ENCODE results near the gene RAD50. TPM values are rescaled to one million over a fixed set of nuclear protein-coding genes. Genes with fewer than 3 reads are reported as not detected.
A peak's percentile ranks its signal among the peaks of the same experiment; 100 is the strongest.
"Not testable (repeated sequence)": the region's sequence is repeated elsewhere in the genome, so short reads cannot be mapped to it uniquely, and the experiment has no call there.

RAD50 gene
- total RNA-seq, 2 experiments from 2014 or later, result 33.3 to 38.5 TPM

GRCh38 chr5:132612846-132613245, 56.1 kb downstream of the RAD50 start:
- peaks cover 42% of the 10 kb centered on the region for H3K36me3 Mint-ChIP-seq (ENCODE audit: low read depth)
- no peak overlapping the region for H3K4me3 Mint-ChIP-seq
- DNase-seq, result no peak
- H3K27me3 Mint-ChIP-seq, result no peaks in the 10 kb centered on the region
- H3K9me3 Mint-ChIP-seq, result no peaks in the 10 kb centered on the region
- CTCF ChIA-PET, result interaction anchor here (1.0 to 1.2 kb wide), 2 partner anchors 9 to 13 kb away, joined by 3 to 6 read pairs; no protein-coding TSS in a partner anchor
- POLR2A ChIA-PET, result no interaction called here
- H3K4me1 Mint-ChIP-seq, result no peaks in the 10 kb centered on the region
- H3K27ac Mint-ChIP-seq, result no peak overlapping the region

DNA sequence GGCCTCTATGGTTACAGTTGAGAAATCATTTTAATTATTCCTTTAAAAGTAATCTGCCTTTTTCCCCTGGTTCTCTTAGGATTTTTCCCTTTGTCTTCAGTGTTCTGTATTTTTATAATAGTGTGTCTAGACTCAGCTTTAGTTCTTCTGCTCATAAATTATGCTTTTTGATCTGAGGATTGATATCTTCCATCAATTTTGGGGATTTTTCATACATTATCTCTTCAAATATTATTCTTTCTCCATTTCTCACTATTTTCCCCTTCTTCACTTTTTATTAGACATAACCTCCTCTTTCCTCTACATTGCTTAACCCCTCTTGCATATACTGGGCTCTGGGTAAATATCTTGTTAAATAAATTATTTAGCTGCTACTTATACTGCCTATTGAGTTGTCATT, 64.9 kb downstream of the RAD50 start:
- Mint-ChIP-seq H3K4me1 (peaks cover 4% of the 10 kb centered on the region), H3K27me3 (no peaks in the 10 kb centered on the region), H3K4me3 (no peak overlapping the region), H3K36me3 (ENCODE audit: low read depth) (peaks cover 52% of the 10 kb centered on the region), H3K27ac (no peak overlapping the region), H3K9me3 (no peaks in the 10 kb centered on the region)
- POLR2A ChIA-PET, result interaction anchor here (0.6 kb wide), 1 partner anchor 165 kb away, joined by 3 read pairs; no protein-coding TSS in a partner anchor
- no peak for DNase-seq
- CTCF ChIA-PET, result no interaction called here

DNA sequence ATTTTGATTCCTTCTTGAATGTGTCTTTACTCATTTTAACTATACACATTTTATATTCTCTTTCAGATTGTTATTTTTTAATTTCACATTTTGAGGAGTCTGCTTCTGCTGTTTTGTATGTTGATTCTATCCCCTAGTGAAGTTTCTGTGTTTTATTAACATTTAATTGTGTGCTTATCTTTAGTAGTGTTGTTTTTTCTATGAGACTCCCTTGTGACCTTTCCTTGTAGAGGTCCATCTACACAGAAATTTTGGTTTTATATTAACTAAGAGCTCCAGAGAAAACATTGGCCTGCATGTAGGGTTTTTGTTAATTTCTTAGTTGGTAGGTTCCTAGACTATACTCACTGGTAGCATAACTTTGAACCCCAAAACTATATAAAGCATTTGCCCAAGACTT, 65.8 kb downstream of the RAD50 start:
- ChIA-PET POLR2A (no interaction called here), CTCF (no interaction called here)
- no peaks in the 10 kb centered on the region for H3K9me3 Mint-ChIP-seq
- H3K27ac Mint-ChIP-seq, result no peak overlapping the region
- no peak overlapping the region for H3K4me3 Mint-ChIP-seq
- no peak for DNase-seq
- peaks cover 4% of the 10 kb centered on the region for H3K4me1 Mint-ChIP-seq
- H3K36me3 Mint-ChIP-seq (ENCODE audit: low read depth), result peaks cover 53% of the 10 kb centered on the region
- no peaks in the 10 kb centered on the region for H3K27me3 Mint-ChIP-seq

- Mint-ChIP-seq H3K27ac (no peak overlapping the region), H3K9me3 (no peaks in the 10 kb centered on the region), H3K27me3 (no peaks in the 10 kb centered on the region), H3K4me3 (no peak overlapping the region), H3K4me1 (peaks cover 13% of the 10 kb centered on the region), H3K36me3 (ENCODE audit: low read depth) (peaks cover 49% of the 10 kb centered on the region)
- CTCF ChIA-PET, result no interaction called here
- DNase-seq, result no peak
- POLR2A ChIA-PET, result no interaction called here
Measured at GRCh38 chr5:132627470-132627869, 70.7 kb downstream of the RAD50 start.

- peaks cover 42% of the 10 kb centered on the region for H3K36me3 Mint-ChIP-seq (ENCODE audit: low read depth)
- H3K27me3 Mint-ChIP-seq, result no peaks in the 10 kb centered on the region
- no peaks in the 10 kb centered on the region for H3K9me3 Mint-ChIP-seq
- no peak for DNase-seq
- no peak overlapping the region for H3K4me3 Mint-ChIP-seq
- POLR2A ChIA-PET, result no interaction called here
- CTCF ChIA-PET, result interaction anchor here (0.7 to 2.0 kb wide), 2 partner anchors 16 to 280 kb away, joined by 4 read pairs; no protein-coding TSS in a partner anchor
- H3K4me1 Mint-ChIP-seq, result peaks cover 9% of the 10 kb centered on the region
- H3K27ac Mint-ChIP-seq, result no peak overlapping the region
Measured at GRCh38 chr5:132628814-132629213, 72.0 kb downstream of the RAD50 start.

- no peak overlapping the region for H3K4me3 Mint-ChIP-seq
- H3K9me3 Mint-ChIP-seq, result no peaks in the 10 kb centered on the region
- ChIA-PET POLR2A (interaction anchor here (0.6 kb wide), 1 partner anchor 99 kb away, joined by 3 read pairs; no protein-coding TSS in a partner anchor), CTCF (interaction anchor here (0.7 to 2.0 kb wide), 2 partner anchors 16 to 279 kb away, joined by 4 read pairs; no protein-coding TSS in a partner anchor)
- no peaks in the 10 kb centered on the region for H3K27me3 Mint-ChIP-seq
- H3K36me3 Mint-ChIP-seq (ENCODE audit: low read depth), result peaks cover 44% of the 10 kb centered on the region
- peaks cover 9% of the 10 kb centered on the region for H3K4me1 Mint-ChIP-seq
- DNase-seq, result no peak
- H3K27ac Mint-ChIP-seq, result no peak overlapping the region
Measured at GRCh38 chr5:132629230-132629944, 72.6 kb downstream of the RAD50 start.

GRCh38 chr5:132633587-132633986, 76.8 kb downstream of the RAD50 start:
- H3K4me1 Mint-ChIP-seq, result peaks cover 35% of the 10 kb centered on the region

DNA sequence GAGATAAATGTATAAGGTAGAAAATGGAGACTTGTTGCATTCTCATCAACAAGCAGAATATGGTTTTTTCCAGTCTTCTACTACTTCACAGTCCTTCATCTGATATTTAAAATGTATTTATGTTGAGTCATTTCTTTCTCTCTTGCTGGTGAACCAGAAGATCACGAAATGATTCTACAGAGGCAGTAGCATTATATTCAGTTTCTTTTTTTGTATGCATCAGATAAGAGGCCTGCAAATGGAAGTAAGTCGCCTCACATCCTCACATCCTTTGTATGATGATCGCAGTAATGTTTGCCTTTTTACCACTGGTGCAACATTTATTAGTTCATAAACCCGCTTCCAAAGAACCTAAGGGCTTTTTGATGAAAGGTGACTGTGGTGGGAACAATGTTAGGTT, 79.1 kb downstream of the RAD50 start:
- peaks cover 49% of the 10 kb centered on the region for H3K4me1 Mint-ChIP-seq
- no peaks in the 10 kb centered on the region for H3K9me3 Mint-ChIP-seq
- CTCF ChIA-PET, result interaction anchor here (1.0 kb wide), 1 partner anchor 43 kb away, joined by 3 read pairs; no protein-coding TSS in a partner anchor
- no peaks in the 10 kb centered on the region for H3K27me3 Mint-ChIP-seq
- no peak for DNase-seq
- H3K27ac Mint-ChIP-seq, result peak overlapping the region; percentile 36
- POLR2A ChIA-PET, result interaction anchor here (0.6 kb wide), 1 partner anchor 56 kb away, joined by 5 read pairs; no protein-coding TSS in a partner anchor
- peaks cover 59% of the 10 kb centered on the region for H3K36me3 Mint-ChIP-seq (ENCODE audit: low read depth)
- no peak overlapping the region for H3K4me3 Mint-ChIP-seq

More at GRCh38 chr5:132633587-132633986, 76.8 kb downstream of the RAD50 start:
- H3K4me3 Mint-ChIP-seq, H3K27me3 Mint-ChIP-seq, H3K9me3 Mint-ChIP-seq, POLR2A ChIA-PET, H3K27ac Mint-ChIP-seq, DNase-seq: not testable (repeated sequence)
- CTCF ChIA-PET, result interaction anchor here (1.3 kb wide), 1 partner anchor 20 kb away, joined by 3 read pairs; no protein-coding TSS in a partner anchor
- H3K36me3 Mint-ChIP-seq (ENCODE audit: low read depth), result peaks cover 51% of the 10 kb centered on the region

- H3K27ac Mint-ChIP-seq, result no peak overlapping the region
- POLR2A ChIA-PET, result interaction anchor here (0.6 kb wide), 1 partner anchor 75 kb away, joined by 5 read pairs; no protein-coding TSS in a partner anchor
- H3K4me1 Mint-ChIP-seq, result peaks cover 61% of the 10 kb centered on the region
- no peak for DNase-seq
- H3K4me3 Mint-ChIP-seq, result no peak overlapping the region
- H3K27me3 Mint-ChIP-seq, result no peaks in the 10 kb centered on the region
- CTCF ChIA-PET, result interaction anchor here (0.7 kb wide), 1 partner anchor 155 kb away, joined by 4 read pairs; no protein-coding TSS in a partner anchor
- peaks cover 59% of the 10 kb centered on the region for H3K36me3 Mint-ChIP-seq (ENCODE audit: low read depth)
- no peaks in the 10 kb centered on the region for H3K9me3 Mint-ChIP-seq
Measured at GRCh38 chr5:132637241-132637640, 80.5 kb downstream of the RAD50 start.

- H3K4me1 Mint-ChIP-seq, result peaks cover 71% of the 10 kb centered on the region
Measured at GRCh38 chr5:132639706-132640130, 82.9 kb downstream of the RAD50 start.

GRCh38 chr5:132640613-132641012, 83.8 kb downstream of the RAD50 start:
- no peak for DNase-seq
- peaks cover 73% of the 10 kb centered on the region for H3K36me3 Mint-ChIP-seq (ENCODE audit: low read depth)
- POLR2A ChIA-PET, result no interaction called here
- CTCF ChIA-PET, result interaction anchor here (0.6 to 1.3 kb wide), 4 partner anchors 14 to 173 kb away, joined by 3 to 4 read pairs (median 4); partner anchors contain the start of gene SOWAHA
- H3K27me3 Mint-ChIP-seq, result no peaks in the 10 kb centered on the region
- H3K27ac Mint-ChIP-seq, result no peak overlapping the region
- no peak overlapping the region for H3K4me3 Mint-ChIP-seq
- H3K4me1 Mint-ChIP-seq, result peaks cover 66% of the 10 kb centered on the region
- H3K9me3 Mint-ChIP-seq, result no peaks in the 10 kb centered on the region

More at GRCh38 chr5:132639706-132640130, 82.9 kb downstream of the RAD50 start:
- Mint-ChIP-seq H3K27me3 (no peaks in the 10 kb centered on the region), H3K4me3 (no peak overlapping the region), H3K36me3 (ENCODE audit: low read depth) (peaks cover 68% of the 10 kb centered on the region), H3K27ac (peak overlapping the region; percentile 68), H3K9me3 (no peaks in the 10 kb centered on the region)
- POLR2A ChIA-PET, result no interaction called here
- CTCF ChIA-PET, result interaction anchor here (1.0 to 1.7 kb wide), 4 partner anchors 9 to 53 kb away, joined by 3 to 4 read pairs (median 3); no protein-coding TSS in a partner anchor
- DNase-seq, result no peak

GRCh38 chr5:132641241-132641723, 84.5 kb downstream of the RAD50 start:
- Mint-ChIP-seq H3K27ac (no peak overlapping the region), H3K27me3 (no peaks in the 10 kb centered on the region), H3K4me3 (no peak overlapping the region), H3K9me3 (no peaks in the 10 kb centered on the region), H3K4me1 (peaks cover 59% of the 10 kb centered on the region), H3K36me3 (ENCODE audit: low read depth) (peaks cover 75% of the 10 kb centered on the region)
- ChIA-PET POLR2A (no interaction called here), CTCF (interaction anchor here (0.5 to 1.3 kb wide), 9 partner anchors 10 to 215 kb away, joined by 3 to 5 read pairs (median 3); partner anchors contain the start of gene SOWAHA)
- no peak for DNase-seq

DNA sequence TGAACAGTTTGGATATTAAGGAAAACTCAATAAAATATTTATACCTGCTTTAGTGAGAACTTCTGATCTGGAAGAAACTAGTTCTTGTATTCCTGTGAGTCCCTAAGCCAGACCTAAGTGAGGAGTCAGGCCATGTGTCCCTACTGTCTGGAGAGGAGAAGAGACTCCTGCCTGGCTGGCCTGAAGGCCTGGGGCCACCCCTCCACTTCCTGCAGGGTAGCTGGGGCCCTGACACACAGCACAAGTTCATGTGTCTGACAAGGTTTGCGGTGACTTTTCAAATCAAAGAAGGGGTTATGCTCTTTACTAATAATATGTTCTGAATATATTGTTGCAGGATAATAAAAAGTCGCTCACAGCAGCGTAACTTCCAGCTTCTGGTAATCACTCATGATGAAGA, 85.1 kb downstream of the RAD50 start:
- ChIA-PET POLR2A (interaction anchor here (0.7 kb wide), 1 partner anchor 53 kb away, joined by 3 read pairs; no protein-coding TSS in a partner anchor), CTCF (interaction anchor here (0.5 to 1.3 kb wide), 5 partner anchors 17 to 215 kb away, joined by 3 to 5 read pairs (median 3); no protein-coding TSS in a partner anchor)
- peaks cover 72% of the 10 kb centered on the region for H3K36me3 Mint-ChIP-seq (ENCODE audit: low read depth)
- DNase-seq, result no peak
- peak overlapping the region; percentile 26 for H3K27ac Mint-ChIP-seq
- H3K9me3 Mint-ChIP-seq, result no peaks in the 10 kb centered on the region
- H3K27me3 Mint-ChIP-seq, result no peaks in the 10 kb centered on the region
- no peak overlapping the region for H3K4me3 Mint-ChIP-seq
- peaks cover 55% of the 10 kb centered on the region for H3K4me1 Mint-ChIP-seq
